Activated CD4-positive, alpha-beta memory T cell treated with anti-CD3 and anti-CD28 coated beads, Interleukin-2, amount 10 ng/mL, durations not matched to agents 7 days and 5 days (primary cell): Measurements from ENCODE around the gene DUSP22. TPM values are rescaled to one million over a fixed set of nuclear protein-coding genes. Genes with fewer than 3 reads are reported as not detected.
"Not testable (repeated sequence)": the region's sequence is repeated elsewhere in the genome, so short reads cannot be mapped to it uniquely, and the experiment has no call there.

Experiments used
- CTCF ChIA-PET: fragments of 350-600 bp; sonication (Branson Sonifier 250); formaldehyde crosslinking; loops from one replicate; lab custom pipeline; 2021; ENCODE audit warnings: antibody characterized with exemption, inconsistent platforms; lab: Charles Lee
- POLR2A ChIA-PET: fragments of 350-600 bp; sonication (Branson Sonifier 250); formaldehyde crosslinking; loops from one replicate; lab custom pipeline; 2021; ENCODE audit warnings: antibody characterized with exemption; lab: Charles Lee
- DNase-seq: peaks from one replicate; pipeline ENCODE4 v3.0.0-alpha.2; 2020
- H3K27ac Mint-ChIP-seq: one replicate; pipeline ENCODE4 v1.8.0; 2021; ENCODE audit warnings: mild to moderate bottlenecking, mixed read lengths
- H3K27me3 Mint-ChIP-seq: one replicate; pipeline ENCODE4 v1.8.0; 2021; ENCODE audit warnings: mixed read lengths
- H3K36me3 Mint-ChIP-seq: one replicate; pipeline ENCODE4 v1.8.0; 2021; ENCODE audit warnings: low read depth, mixed read lengths
- H3K4me1 Mint-ChIP-seq: one replicate; pipeline ENCODE4 v1.8.0; 2021; ENCODE audit warnings: mixed read lengths
- H3K4me3 Mint-ChIP-seq: one replicate; pipeline ENCODE4 v1.8.0; 2021; ENCODE audit warnings: mild to moderate bottlenecking, mixed read lengths
- H3K9me3 Mint-ChIP-seq: one replicate; pipeline ENCODE4 v1.8.0; 2021; ENCODE audit warnings: mixed read lengths
- total RNA-seq, 2 experiments: library from RNA; stranded (reverse); gene quantifications; one replicate each; pipeline ENCODE4 v1.2.3, GENCODE V29; 2021

Gene DUSP22
- total RNA-seq, 2 experiments from 2014 or later, result 36.3 to 41.5 TPM

GRCh38 chr6:319177-320131, 27.2 kb downstream of the DUSP22 start:
- no peaks in the 10 kb centered on the region for H3K9me3 Mint-ChIP-seq
- ChIA-PET POLR2A (interaction anchor here (0.9 to 2.2 kb wide), 5 partner anchors 9 to 98 kb away, joined by 4 to 11 read pairs (median 5); partner anchors contain the start of gene DUSP22), CTCF (interaction anchor here (1.2 to 2.1 kb wide), 5 partner anchors 9 to 129 kb away, joined by 3 to 8 read pairs (median 3); partner anchors contain the start of gene DUSP22)
- peaks cover 23% of the 10 kb centered on the region for H3K4me1 Mint-ChIP-seq
- H3K4me3 Mint-ChIP-seq, result no peak overlapping the region
- H3K27ac Mint-ChIP-seq, result peak overlapping the region; percentile 51
- H3K36me3 Mint-ChIP-seq, result peaks cover 6% of the 10 kb centered on the region
- peaks cover 2% of the 10 kb centered on the region for H3K27me3 Mint-ChIP-seq
- no peak for DNase-seq

GRCh38 chr6:320351-321157, 28.3 kb downstream of the DUSP22 start:
- ChIA-PET POLR2A (interaction anchor here (0.9 to 2.2 kb wide), 3 partner anchors 28 to 95 kb away, joined by 5 to 11 read pairs (median 5); partner anchors contain the start of gene DUSP22), CTCF (interaction anchor here (1.2 kb wide), 1 partner anchor 97 kb away, joined by 3 read pairs; no protein-coding TSS in a partner anchor)
- no peak overlapping the region for H3K27ac Mint-ChIP-seq
- H3K36me3 Mint-ChIP-seq, result peaks cover 4% of the 10 kb centered on the region
- H3K9me3 Mint-ChIP-seq, result no peaks in the 10 kb centered on the region
- H3K4me1 Mint-ChIP-seq, result peaks cover 21% of the 10 kb centered on the region
- no peak for DNase-seq
- no peak overlapping the region for H3K4me3 Mint-ChIP-seq
- H3K27me3 Mint-ChIP-seq, result peaks cover 2% of the 10 kb centered on the region

GRCh38 chr6:321158-321438, 28.8 kb downstream of the DUSP22 start:
- H3K9me3 Mint-ChIP-seq, result no peaks in the 10 kb centered on the region
- H3K27me3 Mint-ChIP-seq, result peaks cover 2% of the 10 kb centered on the region
- CTCF ChIA-PET, result no interaction called here
- H3K4me1 Mint-ChIP-seq, result peaks cover 18% of the 10 kb centered on the region
- no peak overlapping the region for H3K27ac Mint-ChIP-seq
- peaks cover 3% of the 10 kb centered on the region for H3K36me3 Mint-ChIP-seq
- POLR2A ChIA-PET, result no interaction called here
- no peak overlapping the region for H3K4me3 Mint-ChIP-seq
- no peak for DNase-seq

- POLR2A ChIA-PET, result no interaction called here
- DNase-seq, result no peak
- Mint-ChIP-seq H3K9me3 (no peaks in the 10 kb centered on the region), H3K27me3 (peaks cover 2% of the 10 kb centered on the region), H3K36me3 (peaks cover 3% of the 10 kb centered on the region), H3K27ac (no peak overlapping the region), H3K4me1 (peaks cover 15% of the 10 kb centered on the region), H3K4me3 (no peak overlapping the region)
- CTCF ChIA-PET, result interaction anchor here (1.2 kb wide), 1 partner anchor 12 kb away, joined by 3 read pairs; no protein-coding TSS in a partner anchor
These were observed 29.4 kb downstream of the DUSP22 start for GRCh38 chr6:321536-322258.

DNA sequence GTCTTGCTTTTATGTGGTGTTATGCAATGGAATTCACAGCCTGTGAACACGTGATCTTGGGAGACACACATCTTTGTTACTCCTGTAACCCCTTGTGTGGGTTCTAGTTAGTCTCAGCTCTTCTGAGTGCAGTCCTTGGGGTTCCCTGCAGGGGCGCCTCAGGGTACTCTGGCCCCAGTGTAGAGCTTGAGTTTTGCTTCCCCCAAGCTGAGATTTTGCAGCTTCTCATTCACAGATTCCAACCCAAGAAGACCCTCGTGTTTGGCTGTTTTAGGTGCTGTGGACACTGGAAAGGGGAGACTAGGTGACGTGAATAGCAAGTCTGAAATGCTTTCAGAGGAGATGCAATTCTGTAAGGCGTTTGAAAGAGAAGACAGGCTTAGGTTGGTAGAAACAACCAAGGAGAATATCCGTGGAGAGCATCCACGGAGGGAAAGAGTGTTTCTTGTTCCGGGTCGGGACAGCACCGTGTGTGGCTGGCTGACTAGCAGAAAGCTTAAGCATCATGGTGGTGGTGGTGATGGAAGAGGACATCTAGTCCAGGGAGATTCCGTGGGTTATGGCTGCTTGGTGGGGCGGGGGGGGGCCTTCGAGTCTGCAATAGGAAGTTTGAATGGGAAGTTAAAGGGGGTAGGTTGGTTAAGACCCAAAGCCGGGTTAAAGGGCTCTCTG, 30.1 kb downstream of the DUSP22 start:
- ChIA-PET POLR2A (interaction anchor here (2.3 kb wide), 1 partner anchor 11 kb away, joined by 10 read pairs; no protein-coding TSS in a partner anchor), CTCF (interaction anchor here (0.8 to 1.2 kb wide), 2 partner anchors 11 to 30 kb away, joined by 3 read pairs; no protein-coding TSS in a partner anchor)
- Mint-ChIP-seq H3K27me3 (peaks cover 2% of the 10 kb centered on the region), H3K36me3 (peaks cover 3% of the 10 kb centered on the region), H3K4me3 (no peak overlapping the region), H3K4me1 (peaks cover 10% of the 10 kb centered on the region), H3K9me3 (no peaks in the 10 kb centered on the region), H3K27ac (no peak overlapping the region)
- no peak for DNase-seq

- Mint-ChIP-seq H3K4me3 (no peak overlapping the region), H3K9me3 (no peaks in the 10 kb centered on the region), H3K27ac (no peak overlapping the region), H3K36me3 (peaks cover 3% of the 10 kb centered on the region), H3K4me1 (peaks cover 5% of the 10 kb centered on the region), H3K27me3 (peaks cover 2% of the 10 kb centered on the region)
- no peak for DNase-seq
- POLR2A ChIA-PET, result interaction anchor here (2.3 kb wide), 1 partner anchor 10 kb away, joined by 10 read pairs; no protein-coding TSS in a partner anchor
- CTCF ChIA-PET, result interaction anchor here (0.8 to 1.2 kb wide), 2 partner anchors 10 to 29 kb away, joined by 3 read pairs; no protein-coding TSS in a partner anchor
These were observed 30.8 kb downstream of the DUSP22 start for GRCh38 chr6:322940-323729.

DNA sequence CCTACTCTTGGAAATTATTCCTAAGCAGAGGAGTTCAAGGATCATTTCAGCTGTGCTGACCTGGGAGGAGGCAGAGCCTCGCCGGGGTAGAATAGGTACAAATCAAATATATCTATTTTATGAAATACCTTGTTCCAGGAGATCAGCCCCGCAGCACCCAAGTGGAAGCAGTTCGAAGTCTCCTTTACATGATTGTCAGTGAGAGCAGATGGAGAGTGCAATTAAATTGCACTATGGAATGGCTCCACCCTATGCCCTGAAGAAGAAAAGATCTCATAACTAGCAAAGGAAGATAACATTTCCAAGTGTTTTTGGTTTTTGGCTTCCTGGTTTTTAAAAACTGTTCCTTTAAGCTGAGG, 31.4 kb downstream of the DUSP22 start:
- peaks cover 3% of the 10 kb centered on the region for H3K36me3 Mint-ChIP-seq
- peaks cover 2% of the 10 kb centered on the region for H3K27me3 Mint-ChIP-seq
- DNase-seq, result no peak
- POLR2A ChIA-PET, result interaction anchor here (2.3 kb wide), 1 partner anchor 10 kb away, joined by 10 read pairs; no protein-coding TSS in a partner anchor
- no peaks in the 10 kb centered on the region for H3K9me3 Mint-ChIP-seq
- no peak overlapping the region for H3K4me3 Mint-ChIP-seq
- no peak overlapping the region for H3K27ac Mint-ChIP-seq
- H3K4me1 Mint-ChIP-seq, result peaks cover 1% of the 10 kb centered on the region
- CTCF ChIA-PET, result no interaction called here

DNA sequence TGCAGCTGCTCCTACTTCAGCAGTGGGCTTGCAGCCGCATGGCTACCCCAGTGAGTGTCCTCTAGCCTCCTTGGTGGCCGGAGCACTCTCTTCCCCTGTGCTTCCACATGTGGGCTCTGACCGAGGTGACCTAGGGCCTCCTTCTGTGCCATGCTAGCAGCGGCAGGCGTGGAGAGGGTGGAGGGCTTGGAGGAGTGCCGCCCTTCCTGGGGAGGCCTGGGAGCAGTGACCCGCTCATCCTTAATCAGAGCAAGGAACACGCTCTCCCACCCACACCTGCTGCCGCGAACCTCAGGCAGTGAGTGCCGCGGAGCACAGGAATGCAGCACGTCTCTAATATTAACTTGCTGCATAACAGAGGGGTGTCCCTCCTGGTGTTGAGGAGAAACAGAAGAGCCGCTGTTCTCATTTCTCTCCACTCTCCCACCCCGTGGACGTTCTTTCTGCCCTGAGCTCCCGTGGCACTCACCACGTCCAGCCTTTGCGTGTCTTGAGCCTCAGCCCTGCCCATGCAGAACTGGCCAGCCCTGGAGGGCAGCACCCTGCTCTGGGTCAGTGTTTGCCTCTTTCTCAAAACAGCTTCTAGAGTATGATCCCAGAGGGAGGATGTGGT, 31.9 kb downstream of the DUSP22 start:
- Mint-ChIP-seq H3K9me3 (no peaks in the 10 kb centered on the region), H3K4me3 (no peak overlapping the region), H3K36me3 (peaks cover under 1% of the 10 kb centered on the region), H3K4me1 (no peaks in the 10 kb centered on the region), H3K27ac (no peak overlapping the region), H3K27me3 (no peaks in the 10 kb centered on the region)
- no peak for DNase-seq
- ChIA-PET POLR2A (interaction anchor here (0.7 to 2.3 kb wide), 2 partner anchors 9 to 11 kb away, joined by 3 to 10 read pairs; no protein-coding TSS in a partner anchor), CTCF (no interaction called here)

DNA sequence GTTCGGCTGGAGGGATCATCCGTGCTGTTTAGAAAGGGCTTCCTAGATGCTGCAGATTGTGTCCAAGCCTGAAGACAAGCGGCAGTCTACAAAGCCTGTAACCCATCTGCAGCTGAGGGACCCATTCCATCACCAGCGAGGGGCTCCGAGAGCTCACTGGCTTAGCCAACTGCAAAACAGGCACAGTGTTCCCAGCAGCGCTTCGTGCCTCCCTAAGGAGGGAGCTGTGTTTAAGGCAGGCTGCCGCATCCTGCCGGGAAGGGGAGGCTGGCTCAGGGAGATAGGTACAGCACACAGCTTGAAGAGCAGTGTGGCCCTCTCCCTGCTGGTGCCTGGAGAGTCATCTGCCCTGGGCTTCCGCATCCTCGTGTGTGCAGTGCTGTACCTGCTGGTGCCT, 32.4 kb downstream of the DUSP22 start:
- Mint-ChIP-seq H3K4me3 (no peak overlapping the region), H3K27ac (no peak overlapping the region), H3K27me3 (no peaks in the 10 kb centered on the region), H3K36me3 (no peaks in the 10 kb centered on the region), H3K4me1 (no peaks in the 10 kb centered on the region), H3K9me3 (no peaks in the 10 kb centered on the region)
- POLR2A ChIA-PET, result interaction anchor here (0.7 kb wide), 1 partner anchor 11 kb away, joined by 3 read pairs; no protein-coding TSS in a partner anchor
- CTCF ChIA-PET, result no interaction called here
- no peak for DNase-seq

- H3K36me3 Mint-ChIP-seq, DNase-seq, H3K27ac Mint-ChIP-seq, H3K4me3 Mint-ChIP-seq, CTCF ChIA-PET, H3K27me3 Mint-ChIP-seq, H3K4me1 Mint-ChIP-seq, H3K9me3 Mint-ChIP-seq: not testable (repeated sequence)
- POLR2A ChIA-PET, result interaction anchor here (0.7 kb wide), 1 partner anchor 12 kb away, joined by 3 read pairs; no protein-coding TSS in a partner anchor
These were observed 33.0 kb downstream of the DUSP22 start for GRCh38 chr6:325161-325860.
